Endothelial cell (in vitro differentiated cells): Measurements from ENCODE around the gene PPT2. TPM values are rescaled to one million over a fixed set of nuclear protein-coding genes. Genes with fewer than 3 reads are reported as not detected.
A peak's percentile ranks its signal among the peaks of the same experiment; 100 is the strongest.

Source experiments
- DNase-seq: peaks from one replicate; pipeline ENCODE4 v3.0.0; 2021; ENCODE audit warnings: low spot score
- H3K27ac Mint-ChIP-seq: one replicate; pipeline ENCODE4 v1.8.0; 2021; ENCODE audit warnings: mixed read lengths, inconsistent platforms; ENCODE audit not compliant: unreplicated experiment
- H3K27me3 Mint-ChIP-seq: one replicate; pipeline ENCODE4 v1.8.0; 2021; ENCODE audit warnings: mild to moderate bottlenecking, moderate library complexity, mixed read lengths, inconsistent platforms; ENCODE audit not compliant: unreplicated experiment
- H3K36me3 Mint-ChIP-seq: one replicate; pipeline ENCODE4 v1.8.0; 2021; ENCODE audit warnings: mild to moderate bottlenecking, low read depth, mixed read lengths, inconsistent platforms; ENCODE audit not compliant: unreplicated experiment
- H3K4me1 Mint-ChIP-seq: one replicate; pipeline ENCODE4 v1.8.0; 2021; ENCODE audit warnings: mild to moderate bottlenecking, mixed read lengths, inconsistent platforms; ENCODE audit not compliant: unreplicated experiment
- H3K4me3 Mint-ChIP-seq: one replicate; pipeline ENCODE4 v1.8.0; 2021; ENCODE audit warnings: mild to moderate bottlenecking, mixed read lengths, inconsistent platforms; ENCODE audit not compliant: unreplicated experiment
- H3K9me3 Mint-ChIP-seq: one replicate; pipeline ENCODE4 v1.8.0; 2021; ENCODE audit warnings: mixed read lengths, inconsistent platforms; ENCODE audit not compliant: unreplicated experiment
- total RNA-seq: library from RNA; stranded (reverse); fragmentation: NEBNext Ultra II Directional; extraction: Animal tissue kit (Norgen Biotek cat#: 25700); gene quantifications from one replicate; pipeline ENCODE4 v1.2.1, GENCODE V29; 2021; ENCODE audit not compliant: unreplicated experiment
- TF ChIP-seq, protein P1 (sequence below): fragments of 200-600 bp; sonication (generic); IDR thresholded peaks from one replicate; pipeline ENCODE4 v1.5.0; 2021; ENCODE audit warnings: antibody characterized with exemption; ENCODE audit not compliant: unreplicated experiment

PPT2 gene
- total RNA-seq, 1 donor from 2014 or later = 44.4 TPM

DNA sequence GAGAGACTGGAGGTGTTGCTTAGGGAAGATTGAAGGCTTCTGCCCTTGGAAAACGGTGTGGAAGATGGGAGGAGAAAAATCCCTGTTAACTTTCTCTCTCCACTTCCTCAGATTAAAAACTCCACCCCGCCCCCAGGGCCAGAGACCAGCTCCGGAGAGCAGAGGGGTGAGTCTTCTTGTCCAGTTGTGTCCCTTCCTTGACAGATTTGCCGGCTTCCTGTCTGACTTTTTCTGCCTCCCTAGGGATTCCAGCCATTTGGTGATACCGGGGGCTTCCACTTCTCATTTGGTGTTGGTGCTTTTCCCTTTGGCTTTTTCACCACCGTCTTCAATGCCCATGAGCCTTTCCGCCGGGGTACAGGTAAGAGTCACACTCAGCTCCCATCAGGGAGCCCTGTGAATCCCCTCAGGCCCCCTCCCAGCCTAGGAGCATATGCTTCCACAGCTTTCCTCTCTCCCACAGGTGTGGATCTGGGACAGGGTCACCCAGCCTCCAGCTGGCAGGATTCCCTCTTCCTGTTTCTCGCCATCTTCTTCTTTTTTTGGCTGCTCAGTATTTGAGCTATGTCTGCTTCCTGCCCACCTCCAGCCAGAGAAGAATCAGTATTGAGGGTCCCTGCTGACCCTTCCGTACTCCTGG lies 25.9 kb downstream of the PPT2 start:
- Mint-ChIP-seq H3K36me3 (peaks cover 7% of the 10 kb centered on the region), H3K4me3 (peak overlapping the region; percentile 98), H3K27ac (peak overlapping the region; percentile 95), H3K9me3 (no peaks in the 10 kb centered on the region), H3K27me3 (peaks cover 9% of the 10 kb centered on the region), H3K4me1 (peaks cover 56% of the 10 kb centered on the region)
- DNase-seq = no peak
- TF ChIP-seq, protein P1, sequence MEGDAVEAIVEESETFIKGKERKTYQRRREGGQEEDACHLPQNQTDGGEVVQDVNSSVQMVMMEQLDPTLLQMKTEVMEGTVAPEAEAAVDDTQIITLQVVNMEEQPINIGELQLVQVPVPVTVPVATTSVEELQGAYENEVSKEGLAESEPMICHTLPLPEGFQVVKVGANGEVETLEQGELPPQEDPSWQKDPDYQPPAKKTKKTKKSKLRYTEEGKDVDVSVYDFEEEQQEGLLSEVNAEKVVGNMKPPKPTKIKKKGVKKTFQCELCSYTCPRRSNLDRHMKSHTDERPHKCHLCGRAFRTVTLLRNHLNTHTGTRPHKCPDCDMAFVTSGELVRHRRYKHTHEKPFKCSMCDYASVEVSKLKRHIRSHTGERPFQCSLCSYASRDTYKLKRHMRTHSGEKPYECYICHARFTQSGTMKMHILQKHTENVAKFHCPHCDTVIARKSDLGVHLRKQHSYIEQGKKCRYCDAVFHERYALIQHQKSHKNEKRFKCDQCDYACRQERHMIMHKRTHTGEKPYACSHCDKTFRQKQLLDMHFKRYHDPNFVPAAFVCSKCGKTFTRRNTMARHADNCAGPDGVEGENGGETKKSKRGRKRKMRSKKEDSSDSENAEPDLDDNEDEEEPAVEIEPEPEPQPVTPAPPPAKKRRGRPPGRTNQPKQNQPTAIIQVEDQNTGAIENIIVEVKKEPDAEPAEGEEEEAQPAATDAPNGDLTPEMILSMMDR = no peak

DNA sequence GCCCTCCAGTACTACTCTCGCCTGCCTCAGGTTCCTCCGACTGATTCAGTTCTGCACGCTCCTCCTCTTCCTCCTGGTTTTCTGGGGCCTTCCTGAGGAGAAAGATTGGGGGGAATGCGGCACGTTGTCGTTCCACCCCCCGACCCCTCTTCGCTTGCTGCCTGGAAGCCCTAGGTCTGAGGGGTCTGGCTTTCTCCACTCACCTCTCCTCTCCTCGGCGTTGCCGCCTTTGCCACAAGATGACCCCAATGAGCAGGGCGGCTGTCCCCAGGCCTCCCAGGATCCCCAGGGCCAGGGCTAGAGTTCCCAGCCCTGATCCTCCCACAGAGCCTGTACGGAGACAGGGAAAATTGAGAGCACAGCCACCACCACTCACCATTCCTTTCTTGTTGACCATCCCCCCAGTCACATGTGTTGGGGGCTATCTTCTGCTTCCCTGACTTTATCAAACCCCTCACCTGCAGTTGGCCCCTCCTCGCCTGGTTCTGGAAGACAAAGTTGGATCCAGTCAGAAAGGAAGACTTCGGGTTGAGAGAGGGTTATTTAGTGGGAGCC lies 27.3 kb downstream of the PPT2 start:
- no peak for DNase-seq
- TF ChIP-seq, protein P1 = no peak
- H3K27me3 Mint-ChIP-seq = peaks cover 9% of the 10 kb centered on the region
- H3K4me1 Mint-ChIP-seq = peaks cover 58% of the 10 kb centered on the region
- H3K27ac Mint-ChIP-seq = no peak overlapping the region
- no peaks in the 10 kb centered on the region for H3K9me3 Mint-ChIP-seq
- H3K4me3 Mint-ChIP-seq = peak overlapping the region; percentile 25
- peaks cover 14% of the 10 kb centered on the region for H3K36me3 Mint-ChIP-seq

DNA sequence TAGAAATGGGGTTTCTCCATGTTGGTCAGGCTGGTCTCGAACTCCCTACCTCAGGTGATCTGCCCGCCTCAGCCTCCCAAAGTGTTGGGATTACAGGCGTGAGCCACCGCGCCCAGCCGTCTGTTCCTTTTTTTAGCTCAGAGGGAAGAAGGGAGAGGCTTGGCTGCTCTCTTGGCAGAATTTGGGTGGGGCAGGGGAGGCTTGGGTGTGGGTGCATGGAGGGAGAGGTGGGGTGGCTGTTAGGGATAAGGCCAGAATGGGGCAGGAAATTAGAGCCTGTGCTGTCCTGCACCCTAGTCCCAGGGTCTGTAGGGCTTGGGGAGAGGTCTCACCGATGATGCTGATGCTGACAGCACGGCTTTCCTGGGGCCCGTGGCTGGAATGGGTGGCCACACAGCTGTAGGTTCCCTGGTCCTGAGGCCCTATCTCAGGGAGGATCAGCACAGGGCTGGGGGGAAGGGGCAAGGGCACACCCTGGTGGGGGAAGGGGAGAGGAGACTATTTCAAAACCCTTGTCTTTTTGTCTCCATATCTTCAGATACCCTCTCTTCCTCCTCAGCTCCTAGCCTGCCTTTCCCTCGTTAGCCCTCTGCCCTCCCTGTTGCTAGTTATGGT lies 28.1 kb downstream of the PPT2 start:
- peaks cover 21% of the 10 kb centered on the region for H3K36me3 Mint-ChIP-seq
- peaks cover 58% of the 10 kb centered on the region for H3K4me1 Mint-ChIP-seq
- H3K4me3 Mint-ChIP-seq = no peak overlapping the region

DNA sequence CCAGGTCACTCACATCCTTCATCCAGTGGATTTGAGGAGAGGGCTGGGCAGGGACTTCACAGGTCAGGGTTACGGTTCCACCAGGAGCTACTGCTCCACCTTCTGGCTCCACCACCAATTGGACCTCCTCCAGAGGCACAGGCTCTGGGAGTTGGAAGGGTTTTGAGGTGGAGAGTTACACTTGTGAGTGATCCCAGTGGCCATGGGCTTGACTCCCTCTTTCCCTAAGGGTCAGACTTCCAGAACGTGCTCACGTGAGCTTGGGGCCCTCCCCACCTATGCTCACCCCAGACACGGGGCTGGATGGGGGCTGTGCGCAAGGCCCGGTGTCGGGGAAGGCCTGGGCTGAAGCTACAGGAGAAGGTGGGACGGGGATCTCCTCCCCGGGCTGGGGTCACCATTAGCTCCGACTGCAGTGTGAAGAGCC lies 28.6 kb downstream of the PPT2 start:
- no peaks in the 10 kb centered on the region for H3K9me3 Mint-ChIP-seq
- TF ChIP-seq, protein P1 = no peak
- peaks cover 25% of the 10 kb centered on the region for H3K36me3 Mint-ChIP-seq
- no peak overlapping the region for H3K27ac Mint-ChIP-seq
- H3K4me1 Mint-ChIP-seq = peaks cover 60% of the 10 kb centered on the region
- H3K27me3 Mint-ChIP-seq = peaks cover 12% of the 10 kb centered on the region
- DNase-seq = no peak
- H3K4me3 Mint-ChIP-seq = no peak overlapping the region

More for the DNA sequence above, 28.1 kb downstream of the PPT2 start:
- TF ChIP-seq, protein P1 = no peak
- no peak for DNase-seq
- Mint-ChIP-seq H3K27me3 (peaks cover 9% of the 10 kb centered on the region), H3K9me3 (no peaks in the 10 kb centered on the region), H3K27ac (no peak overlapping the region)

DNA sequence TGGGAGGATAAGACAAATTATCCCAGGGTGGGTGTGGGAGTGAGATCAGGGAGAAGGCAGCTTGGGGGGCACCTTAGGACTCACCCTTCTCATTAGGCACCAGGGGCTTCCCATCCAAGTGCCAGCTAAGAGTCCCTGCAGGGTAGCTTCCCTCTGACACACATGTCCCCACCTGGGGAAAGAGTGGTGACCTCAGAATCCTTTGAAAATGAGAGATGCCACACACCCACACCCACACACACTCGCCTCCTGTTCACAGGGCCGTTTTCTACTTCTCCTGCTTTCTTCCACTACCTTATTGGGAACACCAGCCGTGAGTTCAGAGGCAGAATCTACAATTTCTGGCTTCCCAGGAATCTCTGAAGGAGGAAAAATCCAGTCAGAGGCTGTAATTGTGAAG lies 29.1 kb downstream of the PPT2 start:
- no peaks in the 10 kb centered on the region for H3K9me3 Mint-ChIP-seq
- peaks cover 59% of the 10 kb centered on the region for H3K4me1 Mint-ChIP-seq
- TF ChIP-seq, protein P1 = no peak
- H3K27me3 Mint-ChIP-seq = peaks cover 13% of the 10 kb centered on the region
- no peak overlapping the region for H3K4me3 Mint-ChIP-seq
- peak overlapping the region; percentile 65 for H3K27ac Mint-ChIP-seq
- peaks cover 27% of the 10 kb centered on the region for H3K36me3 Mint-ChIP-seq
- no peak for DNase-seq
